ENCODE data around the gene HAT1.
"Not testable (repeated sequence)": the region's sequence is repeated elsewhere in the genome, so short reads cannot be mapped to it uniquely, and the experiment has no call there.

The HAT1 gene

GRCh38 chr2:171996021-171996420 is 73.8 kb downstream of the HAT1 start:
- TF ChIP-seq, protein P1, sequence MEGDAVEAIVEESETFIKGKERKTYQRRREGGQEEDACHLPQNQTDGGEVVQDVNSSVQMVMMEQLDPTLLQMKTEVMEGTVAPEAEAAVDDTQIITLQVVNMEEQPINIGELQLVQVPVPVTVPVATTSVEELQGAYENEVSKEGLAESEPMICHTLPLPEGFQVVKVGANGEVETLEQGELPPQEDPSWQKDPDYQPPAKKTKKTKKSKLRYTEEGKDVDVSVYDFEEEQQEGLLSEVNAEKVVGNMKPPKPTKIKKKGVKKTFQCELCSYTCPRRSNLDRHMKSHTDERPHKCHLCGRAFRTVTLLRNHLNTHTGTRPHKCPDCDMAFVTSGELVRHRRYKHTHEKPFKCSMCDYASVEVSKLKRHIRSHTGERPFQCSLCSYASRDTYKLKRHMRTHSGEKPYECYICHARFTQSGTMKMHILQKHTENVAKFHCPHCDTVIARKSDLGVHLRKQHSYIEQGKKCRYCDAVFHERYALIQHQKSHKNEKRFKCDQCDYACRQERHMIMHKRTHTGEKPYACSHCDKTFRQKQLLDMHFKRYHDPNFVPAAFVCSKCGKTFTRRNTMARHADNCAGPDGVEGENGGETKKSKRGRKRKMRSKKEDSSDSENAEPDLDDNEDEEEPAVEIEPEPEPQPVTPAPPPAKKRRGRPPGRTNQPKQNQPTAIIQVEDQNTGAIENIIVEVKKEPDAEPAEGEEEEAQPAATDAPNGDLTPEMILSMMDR (IDR thresholded peaks at IDR 0.05; ENCODE audit: control insufficient read depth, insufficient read depth, low read depth, low read length, missing control alignments), result no peak
- no peak for DNase-seq (ENCODE audit: low read depth)
- no peak overlapping the region for H3K4me3 ChIP-seq (ENCODE audit: control insufficient read depth, low read depth, low read length)

GRCh38 chr2:171997031-171997430 is 74.8 kb downstream of the HAT1 start:
- not testable (repeated sequence) for DNase-seq (ENCODE audit: low read depth)

GRCh38 chr2:171999161-171999560 is 76.9 kb downstream of the HAT1 start:
- TF ChIP-seq, protein P1 (IDR thresholded peaks at IDR 0.05; ENCODE audit: control insufficient read depth, insufficient read depth, low read depth, low read length, missing control alignments), result no peak
- DNase-seq (ENCODE audit: low read depth), result no peak
- peak overlapping the region; percentile 45 for H3K4me3 ChIP-seq (ENCODE audit: control insufficient read depth, low read depth, low read length)

More at GRCh38 chr2:171997031-171997430, 74.8 kb downstream of the HAT1 start:
- H3K4me3 ChIP-seq (ENCODE audit: control insufficient read depth, low read depth, low read length), result not testable (repeated sequence)

GRCh38 chr2:171999604-172000469 is 77.6 kb downstream of the HAT1 start, which contains the start of gene METAP1D:
Gene METAP1D (plus strand): TSS chr2:171999953. CDS start chr2:171999970, 17 bp downstream.
- DNase-seq (ENCODE audit: low read depth), result peak; percentile 51
- TF ChIP-seq, protein P1 (IDR thresholded peaks at IDR 0.05; ENCODE audit: control insufficient read depth, insufficient read depth, low read depth, low read length, missing control alignments), result no peak
- peak within 1 kb of the TSS; percentile 90 for H3K4me3 ChIP-seq (ENCODE audit: control insufficient read depth, low read depth, low read length)

GRCh38 chr2:172000696-172001361 is 78.6 kb downstream of the HAT1 start:
- DNase-seq (ENCODE audit: low read depth), result no peak
- H3K4me3 ChIP-seq (ENCODE audit: control insufficient read depth, low read depth, low read length), result peak overlapping the region; percentile 90; the same call in 1 of the 2 replicates
- TF ChIP-seq, protein P1 (IDR thresholded peaks at IDR 0.05; ENCODE audit: control insufficient read depth, insufficient read depth, low read depth, low read length, missing control alignments), result no peak

DNA sequence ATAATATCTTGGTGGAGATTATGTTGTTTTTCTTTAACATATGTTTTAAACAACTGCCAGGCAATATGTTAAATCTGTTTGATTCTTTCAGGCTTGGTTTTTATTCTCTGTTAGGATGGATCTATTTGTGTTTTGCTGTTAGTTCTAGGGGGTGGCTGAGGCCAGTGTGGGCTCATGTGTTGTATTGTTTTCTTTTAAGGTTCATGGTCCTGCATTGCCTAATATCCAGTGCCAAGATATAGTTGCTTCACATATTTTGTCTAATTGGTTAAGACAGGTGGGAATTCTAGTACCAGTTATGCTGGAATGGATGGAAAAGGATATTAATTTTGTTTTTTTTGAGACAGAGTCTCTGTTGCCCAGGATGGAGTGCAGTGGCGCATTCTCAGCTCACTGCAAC is 85.1 kb downstream of the HAT1 start:
- no peak overlapping the region for H3K4me3 ChIP-seq (ENCODE audit: control insufficient read depth, low read depth, low read length)
- TF ChIP-seq, protein P1 (IDR thresholded peaks at IDR 0.05; ENCODE audit: control insufficient read depth, insufficient read depth, low read depth, low read length, missing control alignments), result no peak
- DNase-seq (ENCODE audit: low read depth), result no peak

DNA sequence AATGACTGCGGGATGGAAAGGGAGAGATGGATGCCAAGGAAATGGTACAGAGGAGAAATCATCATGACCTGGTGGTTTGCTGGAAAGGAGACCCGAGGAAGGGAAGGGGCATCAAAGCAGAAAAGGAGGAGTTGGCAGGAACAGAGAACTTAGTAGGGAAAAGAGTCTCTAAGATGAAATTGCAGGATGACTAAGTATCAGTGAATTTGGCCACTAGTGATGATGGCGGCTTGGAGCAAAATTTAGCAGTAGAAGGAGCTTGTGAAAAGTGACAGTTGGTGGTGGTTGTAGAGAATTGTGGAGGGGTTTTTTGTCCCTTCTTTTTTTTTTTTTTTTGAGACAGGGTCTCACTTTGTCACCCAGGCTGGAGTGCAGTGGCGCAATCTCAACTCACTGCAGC is 87.6 kb downstream of the HAT1 start:
- TF ChIP-seq, protein P1 (IDR thresholded peaks at IDR 0.05; ENCODE audit: control insufficient read depth, insufficient read depth, low read depth, low read length, missing control alignments), result no peak
- H3K4me3 ChIP-seq (ENCODE audit: control insufficient read depth, low read depth, low read length), result no peak overlapping the region
- no peak for DNase-seq (ENCODE audit: low read depth)
